ENCODE data around the gene MEF2A.
"Not testable (repeated sequence)": the region's sequence is repeated elsewhere in the genome, so short reads cannot be mapped to it uniquely, and the experiment has no call there.

The MEF2A gene

GRCh38 chr15:99733268-99734039 lies 167.7 kb downstream of the MEF2A start, which contains the start of gene LYSMD4:
Gene LYSMD4 (minus strand): TSS chr15:99733437. CDS start chr15:99731999, 1,438 bp downstream.
- peak within 1 kb of the TSS; percentile 97 for H3K4me2 ChIP-seq (ENCODE audit: low read depth, low read length)
- H3K4me3 ChIP-seq (ENCODE audit: low read length) = peak within 1 kb of the TSS; percentile 91
- peak within 1 kb of the TSS; percentile 42; the same call in 1 of the 2 replicates for H3K27ac ChIP-seq (ENCODE audit: low read length)
- DNase-seq = peak; percentile 97
- H3K4me1 ChIP-seq (ENCODE audit: low read length) = peaks cover 7% of the 10 kb centered on the region; the same call in 1 of the 2 replicates
- no peak for TF ChIP-seq CTCF (IDR thresholded peaks at IDR 0.05; ENCODE audit: low read length)
- no peak for TF ChIP-seq EZH2phosphoT487 (IDR thresholded peaks at IDR 0.05; ENCODE audit: low read length)
- TF ChIP-seq EZH2 (optimal IDR thresholded peaks at IDR 0.05; ENCODE audit: low read depth, low read length) = no peak
- peak within 1 kb of the TSS; percentile 100 for H2AFZ ChIP-seq (ENCODE audit: low read length)
- no peaks in the 10 kb centered on the region for H3K9me2 ChIP-seq (replicated peaks; ENCODE audit: insufficient read depth, low read length)
- peaks cover 8% of the 10 kb centered on the region; the same call in 1 of the 2 replicates for H3F3A ChIP-seq (ENCODE audit: insufficient read depth, low read length)
- H3K9me3 ChIP-seq (replicated peaks; ENCODE audit: insufficient read depth, low read length) = no peaks in the 10 kb centered on the region
- H4K20me1 ChIP-seq (ENCODE audit: insufficient read depth, low read length) = no peaks in the 10 kb centered on the region
- H3K27me3 ChIP-seq (replicated peaks; ENCODE audit: insufficient read depth, low read length) = no peaks in the 10 kb centered on the region
- H3K79me2 ChIP-seq (ENCODE audit: low read length) = 0 out of 2 replicates have a peak, but pooled peaks cover 3% of the 10 kb centered on the region
- H3K36me3 ChIP-seq (replicated peaks; ENCODE audit: insufficient read depth, low read length) = no peaks in the 10 kb centered on the region
- H3K9ac ChIP-seq (ENCODE audit: low read length) = peak within 1 kb of the TSS; percentile 61

GRCh38 chr15:99734040-99734291 lies 168.2 kb downstream of the MEF2A start:
- H3K27ac ChIP-seq (ENCODE audit: low read length) = peak overlapping the region; percentile 42; the same call in 1 of the 2 replicates
- H3K9me3 ChIP-seq (replicated peaks; ENCODE audit: insufficient read depth, low read length); H3K4me1 ChIP-seq (ENCODE audit: low read length); H3K9me2 ChIP-seq (replicated peaks; ENCODE audit: insufficient read depth, low read length); H3K27me3 ChIP-seq (replicated peaks; ENCODE audit: insufficient read depth, low read length); H3K4me3 ChIP-seq (ENCODE audit: low read length); H3F3A ChIP-seq (ENCODE audit: insufficient read depth, low read length); H3K79me2 ChIP-seq (ENCODE audit: low read length); H3K36me3 ChIP-seq (replicated peaks; ENCODE audit: insufficient read depth, low read length); DNase-seq; H4K20me1 ChIP-seq (ENCODE audit: insufficient read depth, low read length): not testable (repeated sequence)
- H3K4me2 ChIP-seq (ENCODE audit: low read depth, low read length) = peak overlapping the region; percentile 90; the same call in 1 of the 2 replicates
- peak overlapping the region; percentile 57; the same call in 1 of the 2 replicates for H3K9ac ChIP-seq (ENCODE audit: low read length)
- H2AFZ ChIP-seq (ENCODE audit: low read length) = peak overlapping the region; percentile 100

- no peak for DNase-seq
- no peaks in the 10 kb centered on the region for H3K9me3 ChIP-seq (replicated peaks; ENCODE audit: insufficient read depth, low read length)
- H3K4me1 ChIP-seq (ENCODE audit: low read length) = peaks cover 7% of the 10 kb centered on the region; the same call in 1 of the 2 replicates
- no peaks in the 10 kb centered on the region for H3K27me3 ChIP-seq (replicated peaks; ENCODE audit: insufficient read depth, low read length)
- no peak overlapping the region for H3K27ac ChIP-seq (ENCODE audit: low read length)
- no peak overlapping the region for H3K4me3 ChIP-seq (ENCODE audit: low read length)
- no peaks in the 10 kb centered on the region for H4K20me1 ChIP-seq (ENCODE audit: insufficient read depth, low read length)
- 0 out of 2 replicates have a peak, but pooled peaks cover 3% of the 10 kb centered on the region for H3K79me2 ChIP-seq (ENCODE audit: low read length)
- H3K4me2 ChIP-seq (ENCODE audit: low read depth, low read length) = no peak overlapping the region
- no peak overlapping the region for H3K9ac ChIP-seq (ENCODE audit: low read length)
- no peaks in the 10 kb centered on the region for H3K36me3 ChIP-seq (replicated peaks; ENCODE audit: insufficient read depth, low read length)
- H3F3A ChIP-seq (ENCODE audit: insufficient read depth, low read length) = peaks cover 8% of the 10 kb centered on the region; the same call in 1 of the 2 replicates
- no peaks in the 10 kb centered on the region for H3K9me2 ChIP-seq (replicated peaks; ENCODE audit: insufficient read depth, low read length)
- TF ChIP-seq CTCF (IDR thresholded peaks at IDR 0.05; ENCODE audit: low read length) = no peak
- no peak overlapping the region for H2AFZ ChIP-seq (ENCODE audit: low read length)
Measured at GRCh38 chr15:99734575-99734974, 168.8 kb downstream of the MEF2A start.

GRCh38 chr15:99735868-99736267 lies 170.1 kb downstream of the MEF2A start:
- Histone ChIP-seq H3K36me3 (replicated peaks; ENCODE audit: insufficient read depth, low read length) (no peaks in the 10 kb centered on the region), H3K9me2 (replicated peaks; ENCODE audit: insufficient read depth, low read length) (no peaks in the 10 kb centered on the region), H3F3A (ENCODE audit: insufficient read depth, low read length) (peaks cover 8% of the 10 kb centered on the region; the same call in 1 of the 2 replicates), H3K9me3 (replicated peaks; ENCODE audit: insufficient read depth, low read length) (no peaks in the 10 kb centered on the region), H3K27me3 (replicated peaks; ENCODE audit: insufficient read depth, low read length) (no peaks in the 10 kb centered on the region), H3K9ac (ENCODE audit: low read length) (no peak overlapping the region), H2AFZ (ENCODE audit: low read length) (no peak overlapping the region), H3K4me1 (ENCODE audit: low read length) (peaks cover 7% of the 10 kb centered on the region; the same call in 1 of the 2 replicates), H3K4me2 (ENCODE audit: low read depth, low read length) (no peak overlapping the region), H4K20me1 (ENCODE audit: insufficient read depth, low read length) (no peaks in the 10 kb centered on the region), H3K27ac (ENCODE audit: low read length) (no peak overlapping the region), H3K79me2 (ENCODE audit: low read length) (0 out of 2 replicates have a peak, but pooled peaks cover 3% of the 10 kb centered on the region), H3K4me3 (ENCODE audit: low read length) (no peak overlapping the region)
- no peak for DNase-seq
- TF ChIP-seq CTCF (IDR thresholded peaks at IDR 0.05; ENCODE audit: low read length) (no peak), EZH2phosphoT487 (IDR thresholded peaks at IDR 0.05; ENCODE audit: low read length) (no peak), EZH2 (optimal IDR thresholded peaks at IDR 0.05; ENCODE audit: low read depth, low read length) (no peak)
